ENCODE measurements around the gene ZKSCAN7. TPM values are rescaled to one million over a fixed set of nuclear protein-coding genes. Genes with fewer than 3 reads are reported as not detected.
"Not testable (repeated sequence)": the region's sequence is repeated elsewhere in the genome, so short reads cannot be mapped to it uniquely, and the experiment has no call there.

The ZKSCAN7 gene
- total RNA-seq, 1 donor from 2014 or later, result 2.2 TPM

GRCh38 chr3:44571024-44571423, 16.0 kb downstream of the ZKSCAN7 start:
- no peak overlapping the region for H3K4me3 Mint-ChIP-seq (ENCODE audit: unreplicated experiment)
- H3K36me3 Mint-ChIP-seq (ENCODE audit: low read depth, unreplicated experiment), result peaks cover 60% of the 10 kb centered on the region
- no peaks in the 10 kb centered on the region for H3K4me1 Mint-ChIP-seq (ENCODE audit: unreplicated experiment)
- H3K27ac Mint-ChIP-seq (ENCODE audit: unreplicated experiment), result no peak overlapping the region
- no peak for TF ChIP-seq CTCF (IDR thresholded peaks at IDR 0.05; ENCODE audit: unreplicated experiment)
- peaks cover 2% of the 10 kb centered on the region for H3K27me3 Mint-ChIP-seq (ENCODE audit: unreplicated experiment)
- peaks cover 20% of the 10 kb centered on the region for H3K9me3 Mint-ChIP-seq (ENCODE audit: unreplicated experiment)
- DNase-seq (ENCODE audit: low spot score), result no peak

GRCh38 chr3:44576613-44577012, 21.6 kb downstream of the ZKSCAN7 start:
- Mint-ChIP-seq H3K36me3 (ENCODE audit: low read depth, unreplicated experiment) (peaks cover 32% of the 10 kb centered on the region), H3K4me3 (ENCODE audit: unreplicated experiment) (no peak overlapping the region), H3K27me3 (ENCODE audit: unreplicated experiment) (peaks cover 6% of the 10 kb centered on the region), H3K27ac (ENCODE audit: unreplicated experiment) (no peak overlapping the region), H3K4me1 (ENCODE audit: unreplicated experiment) (no peaks in the 10 kb centered on the region), H3K9me3 (ENCODE audit: unreplicated experiment) (peaks cover 3% of the 10 kb centered on the region)
- TF ChIP-seq CTCF (IDR thresholded peaks at IDR 0.05; ENCODE audit: unreplicated experiment), result no peak
- no peak for DNase-seq (ENCODE audit: low spot score)

GRCh38 chr3:44577354-44577952, 22.5 kb downstream of the ZKSCAN7 start:
- H3K9me3 Mint-ChIP-seq (ENCODE audit: unreplicated experiment); H3K27me3 Mint-ChIP-seq (ENCODE audit: unreplicated experiment): not testable (repeated sequence)

GRCh38 chr3:44578316-44578715, 23.3 kb downstream of the ZKSCAN7 start:
- Mint-ChIP-seq H3K36me3 (ENCODE audit: low read depth, unreplicated experiment) (peaks cover 19% of the 10 kb centered on the region), H3K4me3 (ENCODE audit: unreplicated experiment) (peak overlapping the region; percentile 38)
- not testable (repeated sequence) for H3K27me3 Mint-ChIP-seq (ENCODE audit: unreplicated experiment); H3K27ac Mint-ChIP-seq (ENCODE audit: unreplicated experiment); H3K4me1 Mint-ChIP-seq (ENCODE audit: unreplicated experiment); H3K9me3 Mint-ChIP-seq (ENCODE audit: unreplicated experiment); DNase-seq (ENCODE audit: low spot score)

More at GRCh38 chr3:44577354-44577952, 22.5 kb downstream of the ZKSCAN7 start:
- H3K4me3 Mint-ChIP-seq (ENCODE audit: unreplicated experiment); DNase-seq (ENCODE audit: low spot score); H3K27ac Mint-ChIP-seq (ENCODE audit: unreplicated experiment); H3K4me1 Mint-ChIP-seq (ENCODE audit: unreplicated experiment): not testable (repeated sequence)
- H3K36me3 Mint-ChIP-seq (ENCODE audit: low read depth, unreplicated experiment), result peaks cover 24% of the 10 kb centered on the region

- not testable (repeated sequence) for DNase-seq (ENCODE audit: low spot score); H3K9me3 Mint-ChIP-seq (ENCODE audit: unreplicated experiment); H3K4me3 Mint-ChIP-seq (ENCODE audit: unreplicated experiment); H3K27ac Mint-ChIP-seq (ENCODE audit: unreplicated experiment); H3K27me3 Mint-ChIP-seq (ENCODE audit: unreplicated experiment); H3K4me1 Mint-ChIP-seq (ENCODE audit: unreplicated experiment)
- H3K36me3 Mint-ChIP-seq (ENCODE audit: low read depth, unreplicated experiment), result peaks cover 19% of the 10 kb centered on the region
Observed at GRCh38 chr3:44578924-44579515, 24.0 kb downstream of the ZKSCAN7 start.

GRCh38 chr3:44579749-44580148, 24.8 kb downstream of the ZKSCAN7 start:
- Mint-ChIP-seq H3K27me3 (ENCODE audit: unreplicated experiment) (peaks cover 10% of the 10 kb centered on the region), H3K36me3 (ENCODE audit: low read depth, unreplicated experiment) (peaks cover 19% of the 10 kb centered on the region)
- not testable (repeated sequence) for H3K27ac Mint-ChIP-seq (ENCODE audit: unreplicated experiment); H3K4me1 Mint-ChIP-seq (ENCODE audit: unreplicated experiment); DNase-seq (ENCODE audit: low spot score); H3K9me3 Mint-ChIP-seq (ENCODE audit: unreplicated experiment); H3K4me3 Mint-ChIP-seq (ENCODE audit: unreplicated experiment)

- DNase-seq (ENCODE audit: low spot score); H3K4me3 Mint-ChIP-seq (ENCODE audit: unreplicated experiment); H3K9me3 Mint-ChIP-seq (ENCODE audit: unreplicated experiment); H3K27ac Mint-ChIP-seq (ENCODE audit: unreplicated experiment): not testable (repeated sequence)
- Mint-ChIP-seq H3K27me3 (ENCODE audit: unreplicated experiment) (peaks cover 10% of the 10 kb centered on the region), H3K4me1 (ENCODE audit: unreplicated experiment) (peaks cover 14% of the 10 kb centered on the region), H3K36me3 (ENCODE audit: low read depth, unreplicated experiment) (peaks cover 27% of the 10 kb centered on the region)
Observed at GRCh38 chr3:44580971-44581370, 26.0 kb downstream of the ZKSCAN7 start.

Data from endothelial cell (in vitro differentiated cells).